PC-9 (cell line): ENCODE results near the gene EPHX1. TPM values are rescaled to one million over a fixed set of nuclear protein-coding genes. Genes with fewer than 3 reads are reported as not detected.

Source experiments
- BruUV-seq: library from RNA; stranded (reverse); fragments of 400-500 nt; replicated peaks from 2 replicates; lab custom pipeline; 2021; lab: Mats Ljungman, UMichigan
- CTCF ChIA-PET: fragments of 300-600 bp; sonication (Branson Sonifier 250); formaldehyde crosslinking; loops from one replicate; lab custom pipeline; 2022; ENCODE audit warnings: antibody characterized with exemption; lab: Charles Lee
- POLR2A ChIA-PET: fragments of 300-600 bp; sonication (Branson Sonifier 250); formaldehyde crosslinking; loops from one replicate; lab custom pipeline; 2022; ENCODE audit warnings: antibody characterized with exemption; ENCODE audit not compliant: unreplicated experiment; lab: Charles Lee
- DNase-seq, 2 experiments: peaks; one replicate each; pipeline versions ENCODE4 v3.0.0 to v3.0.0-alpha.2; 2015 to 2022; ENCODE audit warnings: mixed read lengths in 1 of 2
- H2AFZ ChIP-seq: fragments of 200-600 bp; sonication (generic); 2 replicates; pipeline ENCODE4 v1.8.1; 2017; ENCODE audit warnings: antibody characterized with exemption
- H3F3A ChIP-seq: fragments of 200-600 bp; sonication (generic); 2 replicates; pipeline ENCODE4 v1.8.1; 2017; ENCODE audit warnings: antibody characterized with exemption, mild to moderate bottlenecking, low read depth; ENCODE audit not compliant: insufficient read depth
- H3K27ac ChIP-seq: fragments of 200-600 bp; sonication (generic); 2 replicates; pipeline ENCODE4 v1.6.1; 2016; ENCODE audit warnings: mixed run types
- H3K27me3 ChIP-seq: fragments of 200-600 bp; sonication (generic); 2 replicates; pipeline ENCODE4 v1.6.1; 2016; ENCODE audit warnings: low read depth, mixed run types; ENCODE audit not compliant: insufficient read depth
- H3K36me3 ChIP-seq: fragments of 200-600 bp; sonication (generic); 2 replicates; pipeline ENCODE4 v1.6.1; 2016; ENCODE audit warnings: low read depth, mixed run types
- H3K4me1 ChIP-seq: fragments of 200-600 bp; sonication (generic); replicated peaks from 2 replicates; pipeline ENCODE4 v1.6.1; 2016; ENCODE audit warnings: mixed run types; ENCODE audit not compliant: insufficient read depth
- H3K4me2 ChIP-seq: fragments of 200-600 bp; sonication (generic); 2 replicates; pipeline ENCODE4 v1.6.1; 2017; ENCODE audit warnings: mixed run types
- H3K4me3 ChIP-seq: fragments of 200-600 bp; sonication (generic); 2 replicates; pipeline ENCODE4 v1.6.1; 2016; ENCODE audit warnings: mixed run types
- H3K79me2 ChIP-seq: fragments of 200-600 bp; sonication (generic); 2 replicates; pipeline ENCODE4 v1.6.1; 2017; ENCODE audit warnings: low read depth, mixed run types
- H3K9me2 ChIP-seq: fragments of 200-600 bp; sonication (generic); 2 replicates; pipeline ENCODE4 v1.8.1; 2017; ENCODE audit warnings: mild to moderate bottlenecking; ENCODE audit not compliant: insufficient read depth
- H3K9me3 ChIP-seq: fragments of 200-600 bp; sonication (generic); 2 replicates; pipeline ENCODE4 v1.8.1; 2016; ENCODE audit warnings: low read depth; ENCODE audit not compliant: insufficient read depth
- H4K20me1 ChIP-seq: fragments of 200-600 bp; sonication (generic); 2 replicates; pipeline ENCODE4 v1.8.1; 2017; ENCODE audit not compliant: insufficient read depth
- CTCF ChIP-seq: fragments of 200-600 bp; sonication (generic); conservative IDR thresholded peaks from 2 replicates; pipeline ENCODE4 v1.6.1; 2017; ENCODE audit warnings: mixed run types, antibody characterized with exemption, mild to moderate bottlenecking, moderate library complexity
- EZH2 ChIP-seq: fragments of 200-600 bp; sonication (generic); IDR thresholded peaks from 2 replicates; pipeline ENCODE4 v1.8.0; 2017; ENCODE audit warnings: antibody characterized with exemption, low read depth
- intact Hi-C: fragments of 100-400 bp; cut with micrococcal nuclease; formaldehyde crosslinking; loops from one replicate; pipeline ENCODE4 v1.10.0; 2022; ENCODE audit not compliant: unreplicated experiment
- total RNA-seq: library from RNA; stranded (reverse); gene quantifications from 2 replicates; pipeline ENCODE4 v1.2.3, GENCODE V29; 2021

EPHX1 gene
- total RNA-seq, 1 experiment from 2014 or later, result 313 TPM

- peaks cover 52% of the 10 kb centered on the region for H3F3A ChIP-seq
- H3K79me2 ChIP-seq, result peaks cover 18% of the 10 kb centered on the region
- TF ChIP-seq EZH2 (no peak), CTCF (no peak)
- H3K4me2 ChIP-seq, result peak overlapping the region; percentile 31
- H4K20me1 ChIP-seq, result no peaks in the 10 kb centered on the region
- H3K36me3 ChIP-seq, result peaks cover 28% of the 10 kb centered on the region
- intact Hi-C loops, result no loop called here
- H3K9me2 ChIP-seq, result no peaks in the 10 kb centered on the region
- H2AFZ ChIP-seq, result no peak overlapping the region
- CTCF ChIA-PET, result interaction anchor here (0.6 kb wide), 1 partner anchor 9 kb away, joined by 3 read pairs; no protein-coding TSS in a partner anchor
- no peak overlapping the region for H3K4me3 ChIP-seq
- H3K9me3 ChIP-seq, result no peaks in the 10 kb centered on the region
- peak overlapping the region; percentile 36 for H3K27ac ChIP-seq
- H3K27me3 ChIP-seq, result no peaks in the 10 kb centered on the region
- POLR2A ChIA-PET, result no interaction called here
- no TSS peak for BruUV-seq
- peaks cover 59% of the 10 kb centered on the region for H3K4me1 ChIP-seq
- DNase-seq, result peak in 1 of 2 experiments; percentile 75
Measured at GRCh38 chr1:225871359-225872074, 61.6 kb downstream of the EPHX1 start.

DNA sequence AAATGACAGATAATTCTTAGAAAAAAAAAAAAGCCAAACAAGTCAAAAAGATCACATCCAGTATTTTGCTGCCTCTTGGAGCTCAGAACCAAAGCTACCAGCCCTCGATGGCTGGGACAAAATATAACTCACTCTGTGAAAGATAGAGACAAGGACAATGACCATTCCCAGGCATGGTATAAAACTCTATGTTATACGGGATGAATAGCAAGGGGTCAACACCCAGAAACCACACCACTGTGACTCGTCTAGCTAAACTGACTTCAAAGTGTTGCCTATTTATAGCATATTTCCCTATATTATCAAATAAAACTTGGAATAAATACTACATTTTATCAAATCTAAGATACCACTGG, 62.1 kb downstream of the EPHX1 start:
- ChIA-PET POLR2A (no interaction called here), CTCF (interaction anchor here (0.6 kb wide), 1 partner anchor 8 kb away, joined by 3 read pairs; no protein-coding TSS in a partner anchor)
- Histone ChIP-seq H3K9me2 (no peaks in the 10 kb centered on the region), H3K4me2 (peak overlapping the region; percentile 31), H3K27me3 (no peaks in the 10 kb centered on the region), H3K27ac (peak overlapping the region; percentile 36), H3F3A (peaks cover 58% of the 10 kb centered on the region), H3K4me1 (peaks cover 65% of the 10 kb centered on the region), H3K79me2 (peaks cover 22% of the 10 kb centered on the region), H4K20me1 (no peaks in the 10 kb centered on the region), H3K36me3 (peaks cover 32% of the 10 kb centered on the region), H2AFZ (no peak overlapping the region), H3K9me3 (no peaks in the 10 kb centered on the region), H3K4me3 (no peak overlapping the region)
- BruUV-seq, result no TSS peak
- no peak for DNase-seq
- TF ChIP-seq CTCF (no peak), EZH2 (no peak)
- intact Hi-C loops, result no loop called here

DNA sequence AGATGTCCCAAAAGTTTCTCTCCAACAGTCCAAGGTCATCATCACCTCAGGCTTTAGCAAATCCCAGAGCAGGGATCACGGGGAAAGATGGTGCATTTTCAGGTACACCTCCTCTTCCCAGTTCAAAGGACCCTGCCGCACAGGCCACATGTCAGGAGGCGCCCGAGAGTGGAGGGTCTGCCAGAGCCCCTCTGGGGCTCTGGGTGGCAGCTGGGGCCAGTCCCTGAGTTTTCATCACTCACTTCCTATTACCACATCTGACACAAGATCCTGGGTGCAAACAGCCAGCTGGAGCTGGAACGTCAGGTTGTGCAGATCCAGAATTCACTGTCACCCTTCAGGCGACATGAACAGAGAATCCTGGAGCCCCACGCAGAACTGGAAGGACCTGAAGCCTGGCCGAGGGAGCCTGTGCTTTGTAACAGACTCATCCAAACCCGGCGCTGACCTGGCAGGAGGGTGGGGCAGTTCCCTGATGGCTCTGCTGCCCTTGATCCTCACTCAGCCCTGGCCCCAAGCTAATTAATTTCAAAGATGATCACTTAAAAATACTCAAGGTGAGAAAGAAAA, 63.4 kb downstream of the EPHX1 start:
- H3K4me1 ChIP-seq, result peaks cover 78% of the 10 kb centered on the region
- no TSS peak for BruUV-seq
- H3K4me2 ChIP-seq, result no peak overlapping the region
- H3K79me2 ChIP-seq, result peaks cover 31% of the 10 kb centered on the region
- H3K9me3 ChIP-seq, result no peaks in the 10 kb centered on the region
- no peaks in the 10 kb centered on the region for H3K27me3 ChIP-seq
- DNase-seq, result no peak
- CTCF ChIA-PET, result no interaction called here
- H3K27ac ChIP-seq, result no peak overlapping the region
- TF ChIP-seq EZH2 (no peak), CTCF (no peak)
- no peaks in the 10 kb centered on the region for H4K20me1 ChIP-seq
- H3F3A ChIP-seq, result peaks cover 71% of the 10 kb centered on the region
- H3K36me3 ChIP-seq, result peaks cover 22% of the 10 kb centered on the region
- H3K9me2 ChIP-seq, result no peaks in the 10 kb centered on the region
- H2AFZ ChIP-seq, result no peak overlapping the region
- POLR2A ChIA-PET, result no interaction called here
- no peak overlapping the region for H3K4me3 ChIP-seq
- intact Hi-C loops, result no loop called here
